ENCODE results near the gene TRMT2A. TPM values are rescaled to one million over a fixed set of nuclear protein-coding genes. Genes with fewer than 3 reads are reported as not detected.

The TRMT2A gene
- total RNA-seq, 1 donor from 2014 or later: 62.9 TPM

GRCh38 chr22:20128619-20128901 lies 11.5 kb upstream of the TRMT2A start:
- Mint-ChIP-seq H3K27ac (ENCODE audit: unreplicated experiment) (no peak overlapping the region), H3K27me3 (ENCODE audit: unreplicated experiment) (no peaks in the 10 kb centered on the region), H3K36me3 (ENCODE audit: unreplicated experiment) (peaks cover 20% of the 10 kb centered on the region), H3K9me3 (ENCODE audit: unreplicated experiment) (no peaks in the 10 kb centered on the region), H3K4me3 (ENCODE audit: unreplicated experiment) (no peak overlapping the region), H3K4me1 (ENCODE audit: unreplicated experiment) (peaks cover 10% of the 10 kb centered on the region)
- TF ChIP-seq CTCF (IDR thresholded peaks at IDR 0.05): no peak
- no peak for DNase-seq (ENCODE audit: extremely low spot score, unreplicated experiment)

- no peak for DNase-seq (ENCODE audit: extremely low spot score, unreplicated experiment)
- no peak overlapping the region for H3K27ac Mint-ChIP-seq (ENCODE audit: unreplicated experiment)
- H3K27me3 Mint-ChIP-seq (ENCODE audit: unreplicated experiment): no peaks in the 10 kb centered on the region
- H3K4me1 Mint-ChIP-seq (ENCODE audit: unreplicated experiment): peaks cover 6% of the 10 kb centered on the region
- H3K36me3 Mint-ChIP-seq (ENCODE audit: unreplicated experiment): peaks cover 20% of the 10 kb centered on the region
- no peaks in the 10 kb centered on the region for H3K9me3 Mint-ChIP-seq (ENCODE audit: unreplicated experiment)
- TF ChIP-seq CTCF (IDR thresholded peaks at IDR 0.05): no peak
- H3K4me3 Mint-ChIP-seq (ENCODE audit: unreplicated experiment): no peak overlapping the region
Observed at GRCh38 chr22:20127869-20128618, 11.0 kb upstream of the TRMT2A start.

GRCh38 chr22:20127318-20127868 lies 10.4 kb upstream of the TRMT2A start:
- no peaks in the 10 kb centered on the region for H3K9me3 Mint-ChIP-seq (ENCODE audit: unreplicated experiment)

GRCh38 chr22:20126284-20127029 lies 9.4 kb upstream of the TRMT2A start:
- no peaks in the 10 kb centered on the region for H3K27me3 Mint-ChIP-seq (ENCODE audit: unreplicated experiment)
- H3K36me3 Mint-ChIP-seq (ENCODE audit: unreplicated experiment): peaks cover 20% of the 10 kb centered on the region
- no peaks in the 10 kb centered on the region for H3K4me1 Mint-ChIP-seq (ENCODE audit: unreplicated experiment)
- H3K27ac Mint-ChIP-seq (ENCODE audit: unreplicated experiment): no peak overlapping the region
- no peak overlapping the region for H3K4me3 Mint-ChIP-seq (ENCODE audit: unreplicated experiment)
- no peak for DNase-seq (ENCODE audit: extremely low spot score, unreplicated experiment)
- no peak for TF ChIP-seq CTCF (IDR thresholded peaks at IDR 0.05)
- H3K9me3 Mint-ChIP-seq (ENCODE audit: unreplicated experiment): no peaks in the 10 kb centered on the region

More at GRCh38 chr22:20127318-20127868, 10.4 kb upstream of the TRMT2A start:
- TF ChIP-seq CTCF (IDR thresholded peaks at IDR 0.05): no peak
- Mint-ChIP-seq H3K4me1 (ENCODE audit: unreplicated experiment) (no peaks in the 10 kb centered on the region), H3K27ac (ENCODE audit: unreplicated experiment) (no peak overlapping the region), H3K36me3 (ENCODE audit: unreplicated experiment) (peaks cover 20% of the 10 kb centered on the region), H3K4me3 (ENCODE audit: unreplicated experiment) (no peak overlapping the region), H3K27me3 (ENCODE audit: unreplicated experiment) (no peaks in the 10 kb centered on the region)
- DNase-seq (ENCODE audit: extremely low spot score, unreplicated experiment): no peak

Measured in osteocyte (in vitro differentiated cells).